SK-N-SH (cell line): ENCODE data around the gene COL23A1. TPM values are rescaled to one million over a fixed set of nuclear protein-coding genes. Genes with fewer than 3 reads are reported as not detected.

Experiments
- CTCF ChIA-PET: fragments of 300-600, 350-600 bp; formaldehyde crosslinking; extraction: SDS; loops from one replicate; lab custom pipeline; 2021; lab: Yijun Ruan, JAX
- POLR2A ChIA-PET: fragments of 350-600 bp; sonication (Branson Sonifier 250); formaldehyde crosslinking; extraction: SDS; loops from one replicate; lab custom pipeline; 2020; ENCODE audit warnings: antibody characterized with exemption, inconsistent platforms; lab: Yijun Ruan, JAX
- DNase-seq: peaks from one replicate; pipeline ENCODE4 v3.0.0; 2012
- H2AFZ ChIP-seq: fragments of 200-600 bp; sonication (generic); 2 replicates; pipeline ENCODE4 v1.8.1; 2016; ENCODE audit warnings: antibody characterized with exemption, mild to moderate bottlenecking, low read depth
- H3F3A ChIP-seq: fragments of 200-600 bp; sonication (generic); replicated peaks from 2 replicates; pipeline ENCODE3; 2016; ENCODE audit warnings: antibody characterized with exemption, mild to moderate bottlenecking; ENCODE audit not compliant: insufficient read depth
- H3K27ac ChIP-seq, 2 experiments: fragments of 200-500 bp in 1 of 2; fragments of 200-600 bp in 1 of 2; sonication (Bioruptor generic) in 1 of 2; sonication (generic), shearing (Covaris generic) in 1 of 2; 2 replicates each; pipeline versions ENCODE4 v1.5.1 to v1.6.1; 2014 to 2016; ENCODE audit warnings: low read depth in 2 of 2, inconsistent platforms in 1 of 2, low read length in 1 of 2, mild to moderate bottlenecking in 1 of 2, mixed read lengths in 1 of 2
- H3K27me3 ChIP-seq: fragments of 200-600 bp; sonication (generic), shearing (Covaris generic); 2 replicates; pipeline ENCODE4 v1.6.1; 2016; ENCODE audit warnings: mixed run types; ENCODE audit not compliant: insufficient read depth
- H3K36me3 ChIP-seq, 2 experiments: fragments of 200-500 bp in 1 of 2; fragments of 200-600 bp in 1 of 2; sonication (Bioruptor generic) in 1 of 2; sonication (generic) in 1 of 2; replicated peaks in 1 of 2; 2 replicates each; pipeline versions ENCODE3 to v1.5.1; 2014 to 2016; ENCODE audit warnings: low read length in 1 of 2, mild to moderate bottlenecking in 1 of 2; ENCODE audit not compliant: insufficient read depth in 2 of 2, control insufficient read depth in 1 of 2
- H3K4me1 ChIP-seq, 2 experiments: fragments of 200-500 bp in 1 of 2; fragments of 200-600 bp in 1 of 2; sonication (Bioruptor generic) in 1 of 2; sonication (generic), shearing (Covaris generic) in 1 of 2; 2 replicates each; pipeline versions ENCODE4 v1.5.1 to v1.6.1; 2014 to 2016; ENCODE audit warnings: low read depth in 1 of 2, low read length in 1 of 2, mixed run types in 1 of 2; ENCODE audit not compliant: insufficient read depth in 2 of 2, control insufficient read depth in 1 of 2
- H3K4me2 ChIP-seq: fragments of 200-600 bp; sonication (generic), shearing (Covaris generic); 2 replicates; pipeline ENCODE4 v1.6.1; 2017; ENCODE audit warnings: mixed run types
- H3K4me3 ChIP-seq, 2 experiments: fragments of 200-500 bp in 1 of 2; fragments of 200-600 bp in 1 of 2; sonication (Bioruptor generic) in 1 of 2; sonication (generic), shearing (Covaris generic) in 1 of 2; 2 replicates each; pipeline versions ENCODE4 v1.5.1 to v1.8.1; 2014 to 2016; ENCODE audit warnings: low read depth in 2 of 2, inconsistent platforms in 1 of 2, low read length in 1 of 2, mild to moderate bottlenecking in 1 of 2, mixed read lengths in 1 of 2, moderate library complexity in 1 of 2
- H3K79me2 ChIP-seq: fragments of 200-600 bp; sonication (generic); 2 replicates; pipeline ENCODE4 v1.8.1; 2017; ENCODE audit warnings: mild to moderate bottlenecking; ENCODE audit not compliant: insufficient read depth
- H3K9ac ChIP-seq: fragments of 200-600 bp; sonication (generic); 2 replicates; pipeline ENCODE4 v1.6.1; 2017; ENCODE audit warnings: mixed run types
- H3K9me2 ChIP-seq: fragments of 200-600 bp; sonication (generic); 2 replicates; pipeline ENCODE4 v1.6.1; 2017; ENCODE audit warnings: mixed run types
- H3K9me3 ChIP-seq: fragments of 200-600 bp; sonication (generic); 2 replicates; pipeline ENCODE4 v1.6.1; 2017; ENCODE audit warnings: mixed run types, mild to moderate bottlenecking, moderate library complexity
- H4K20me1 ChIP-seq: fragments of 200-600 bp; sonication (generic); 2 replicates; pipeline ENCODE4 v1.6.1; 2017; ENCODE audit warnings: mild to moderate bottlenecking, mixed run types; ENCODE audit not compliant: insufficient read depth
- ELF1 ChIP-seq: IDR thresholded peaks from 2 replicates; pipeline ENCODE4 v1.4.0; 2012
- EP300 ChIP-seq, 2 experiments: IDR thresholded peaks; 2 replicates each; pipeline versions ENCODE4 v1.4.0 to v1.6.1; 2012; ENCODE audit warnings: borderline replicate concordance in 1 of 2, low read depth in 1 of 2, low read length in 1 of 2
- FOSL2 ChIP-seq: IDR thresholded peaks from 2 replicates; pipeline ENCODE4 v1.4.0; 2012; ENCODE audit warnings: low read depth, mild to moderate bottlenecking, moderate library complexity, borderline replicate concordance
- GATA2 ChIP-seq: sonication (generic); formaldehyde crosslinking; IDR thresholded peaks from 2 replicates; pipeline ENCODE4 v1.5.0; 2020; ENCODE audit warnings: mild to moderate bottlenecking, missing genetic modification reagents
- IRF3 ChIP-seq: fragments of 150-350 bp; IDR thresholded peaks from 2 replicates; pipeline ENCODE4 v1.6.1; 2016; ENCODE audit warnings: mild to moderate bottlenecking, low read depth, low read length
- MAX ChIP-seq: IDR thresholded peaks from 2 replicates; pipeline ENCODE4 v1.4.0; 2012; ENCODE audit warnings: low read depth
- NFIC ChIP-seq: IDR thresholded peaks from 2 replicates; pipeline ENCODE4 v1.4.0; 2012; ENCODE audit warnings: borderline replicate concordance
- RFX5 ChIP-seq: IDR thresholded peaks from 2 replicates; pipeline ENCODE4 v1.6.1; 2012; ENCODE audit warnings: mild to moderate bottlenecking, improper control_type of control experiment, low read length
- SIN3A ChIP-seq: IDR thresholded peaks from 2 replicates; pipeline ENCODE4 v1.6.1; 2012; ENCODE audit warnings: low read depth, mild to moderate bottlenecking, low read length, moderate library complexity, borderline replicate concordance
- SMC3 ChIP-seq: IDR thresholded peaks from 2 replicates; pipeline ENCODE4 v1.6.1; 2012; ENCODE audit warnings: low read depth, low read length, improper control_type of control experiment
- TAF1 ChIP-seq: IDR thresholded peaks from 2 replicates; pipeline ENCODE4 v1.6.1; 2012; ENCODE audit warnings: low read depth, mild to moderate bottlenecking, low read length, moderate library complexity, borderline replicate concordance
- TEAD4 ChIP-seq: IDR thresholded peaks from 2 replicates; pipeline ENCODE4 v1.4.0; 2012; ENCODE audit warnings: mild to moderate bottlenecking, borderline replicate concordance; ENCODE audit not compliant: insufficient read depth
- USF1 ChIP-seq: IDR thresholded peaks from 2 replicates; pipeline ENCODE4 v1.4.0; 2012; ENCODE audit warnings: low read depth, borderline replicate concordance
- USF2 ChIP-seq: fragments of 150-350 bp; IDR thresholded peaks from 2 replicates; pipeline ENCODE4 v1.6.1; 2017; ENCODE audit warnings: antibody characterized with exemption, low read length, low read depth, borderline replicate concordance
- ZBTB33 ChIP-seq: IDR thresholded peaks from 2 replicates; pipeline ENCODE4 v1.4.0; 2012; ENCODE audit warnings: low read depth, borderline replicate concordance
- WGBS: methylation state at CpG from one replicate; pipeline ENCODE4 v1.1.6; 2017; ENCODE audit warnings: low lambda C conversion rate; 5-methylcytosine and 5-hydroxymethylcytosine counted together
- polyA plus RNA-seq, 3 experiments: library from polyadenylated mRNA; depleted of rRNA; stranded (reverse); fragments of >200 nt; gene quantifications; 2 replicates each; pipeline ENCODE4 v1.2.3, GENCODE V29; 2012

The COL23A1 gene
- polyA plus RNA-seq, 1 of the 3 experiments (the other 2 are of a cell fraction), result 0.10 TPM

GRCh38 chr5:178502401-178503100 is 87.6 kb downstream of the COL23A1 start:
- TF ChIP-seq IRF3 (no peak), EP300 (IDR thresholded peaks at IDR 0.05; ENCODE audit: borderline replicate concordance in 1 of 2, low read depth in 1 of 2, low read length in 1 of 2) (no peak), USF1 (no peak)
- ChIA-PET POLR2A (no interaction called here), CTCF (interaction anchor here (1.0 kb wide), 1 partner anchor 11 kb away, joined by 3 read pairs; no protein-coding TSS in a partner anchor)
- 49% methylated on average over 21 of the region's 21 CpGs for WGBS
- Histone ChIP-seq H3K36me3 (no peaks in the 10 kb centered on the region), H2AFZ (no peak overlapping the region), H3K4me3 (no peak overlapping the region), H3K9me3 (no peaks in the 10 kb centered on the region), H3K9me2 (no peaks in the 10 kb centered on the region), H3K27me3 (no peaks in the 10 kb centered on the region), H3F3A (no peaks in the 10 kb centered on the region), H4K20me1 (no peaks in the 10 kb centered on the region), H3K4me1 (peaks cover 0 to 13% of the 10 kb centered on the region in 2 experiments; a peak in 1 of 4 replicates), H3K27ac (no peak overlapping the region), H3K79me2 (no peaks in the 10 kb centered on the region), H3K4me2 (no peak overlapping the region), H3K9ac (no peak overlapping the region)
- no peak for DNase-seq

GRCh38 chr5:178499352-178499751 is 90.8 kb downstream of the COL23A1 start:
- TF ChIP-seq FOSL2, result no peak
- no peak for TF ChIP-seq IRF3
- TF ChIP-seq TEAD4, result no peak
- TF ChIP-seq GATA2 (CRISPR knock-in tag), result no peak
- no peak for TF ChIP-seq RFX5
- no peak for TF ChIP-seq SIN3A
- TF ChIP-seq SMC3, result no peak
- TF ChIP-seq MAX, result no peak
- TF ChIP-seq TAF1, result no peak
- TF ChIP-seq ZBTB33, result no peak
- TF ChIP-seq USF2, result no peak
- no peak for TF ChIP-seq ELF1
- TF ChIP-seq NFIC, result no peak
- Histone ChIP-seq H3K36me3 (no peaks in the 10 kb centered on the region), H3K9me3 (no peaks in the 10 kb centered on the region), H4K20me1 (no peaks in the 10 kb centered on the region), H3K9me2 (no peaks in the 10 kb centered on the region), H3K4me1 (peaks cover 0 to 4% of the 10 kb centered on the region in 2 experiments; a peak in 1 of 4 replicates), H3F3A (no peaks in the 10 kb centered on the region), H3K4me3 (no peak overlapping the region), H3K9ac (no peak overlapping the region), H3K4me2 (no peak overlapping the region), H3K27ac (no peak overlapping the region), H2AFZ (no peak overlapping the region), H3K27me3 (no peaks in the 10 kb centered on the region), H3K79me2 (no peaks in the 10 kb centered on the region)
- WGBS, result 62% methylated on average over 6 of the region's 6 CpGs
- no peak for DNase-seq
- CTCF ChIA-PET, result no interaction called here
- POLR2A ChIA-PET, result interaction anchor here (0.6 kb wide), 1 partner anchor 61 kb away, joined by 4 read pairs; no protein-coding TSS in a partner anchor
